ENCODE results near the gene WDR48.

The WDR48 gene

GRCh38 chr3:39103324-39103693 is 51.5 kb downstream of the WDR48 start:
- no peak for DNase-seq

GRCh38 chr3:39103791-39104552 is 52.2 kb downstream of the WDR48 start:
- DNase-seq, result no peak

DNA sequence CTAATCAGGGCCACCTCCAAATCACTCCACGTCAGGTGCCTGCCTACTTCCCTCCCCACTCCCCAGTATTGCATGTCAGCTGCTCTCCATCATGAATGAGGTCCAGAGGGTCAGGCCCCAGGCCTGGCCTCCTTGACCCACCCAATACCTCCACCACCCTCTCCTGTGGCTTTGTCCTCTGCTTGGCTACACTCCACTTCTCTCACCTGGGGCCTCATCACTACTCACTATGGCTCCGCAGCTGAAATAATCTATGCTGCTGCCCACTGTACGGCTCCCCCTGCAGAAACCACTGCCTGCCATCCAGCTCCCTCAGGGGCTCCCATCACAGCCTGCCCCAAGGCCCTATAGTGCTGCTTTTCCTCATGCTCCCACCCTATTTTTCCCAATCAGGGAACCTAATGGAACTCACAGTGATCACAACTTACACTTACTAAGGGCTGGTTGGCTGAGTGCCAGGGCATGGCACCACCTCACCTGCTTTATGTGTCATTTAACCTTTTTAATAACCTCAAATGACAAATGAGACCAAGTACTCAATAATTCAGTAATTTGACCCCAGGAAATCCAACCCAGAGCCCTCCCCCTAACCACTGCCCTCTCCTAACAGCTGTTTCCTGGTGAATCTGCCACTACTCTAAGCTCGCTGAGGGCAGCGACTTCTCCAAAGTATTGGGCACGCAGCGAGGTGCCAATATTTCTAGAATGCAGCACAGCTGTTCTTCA is 53.3 kb downstream of the WDR48 start:
- DNase-seq, result no peak

GRCh38 chr3:39105687-39106063 is 53.9 kb downstream of the WDR48 start:
- no peak for DNase-seq

DNA sequence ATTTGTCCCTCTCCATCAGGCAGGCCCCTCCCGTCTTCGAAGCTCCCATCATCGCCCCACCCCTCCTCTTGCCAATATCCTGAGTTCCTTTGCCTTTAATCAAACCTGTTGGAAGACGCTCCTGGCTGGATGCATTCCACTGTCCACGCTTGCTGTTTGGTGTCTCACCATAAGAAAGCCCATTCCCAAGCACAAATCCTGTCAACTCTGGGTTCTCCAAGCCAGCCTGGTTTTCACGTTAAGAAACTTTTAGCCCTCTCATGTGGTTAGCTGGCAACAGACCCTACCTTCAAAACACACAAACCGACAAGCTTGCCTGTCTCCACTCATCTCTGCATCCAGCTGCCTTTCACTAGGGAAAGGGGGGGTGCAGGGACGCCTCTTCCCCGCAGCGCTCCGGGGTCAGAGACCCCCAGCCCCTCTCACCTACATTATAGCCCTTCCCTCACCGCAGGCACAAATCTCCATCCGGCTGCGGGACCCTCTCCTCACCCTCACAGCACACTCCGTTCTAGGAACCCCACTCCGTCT is 54.5 kb downstream of the WDR48 start:
- no peak for DNase-seq

- peak; percentile 14 for DNase-seq
Measured at GRCh38 chr3:39106851-39107387, 55.1 kb downstream of the WDR48 start.

DNA sequence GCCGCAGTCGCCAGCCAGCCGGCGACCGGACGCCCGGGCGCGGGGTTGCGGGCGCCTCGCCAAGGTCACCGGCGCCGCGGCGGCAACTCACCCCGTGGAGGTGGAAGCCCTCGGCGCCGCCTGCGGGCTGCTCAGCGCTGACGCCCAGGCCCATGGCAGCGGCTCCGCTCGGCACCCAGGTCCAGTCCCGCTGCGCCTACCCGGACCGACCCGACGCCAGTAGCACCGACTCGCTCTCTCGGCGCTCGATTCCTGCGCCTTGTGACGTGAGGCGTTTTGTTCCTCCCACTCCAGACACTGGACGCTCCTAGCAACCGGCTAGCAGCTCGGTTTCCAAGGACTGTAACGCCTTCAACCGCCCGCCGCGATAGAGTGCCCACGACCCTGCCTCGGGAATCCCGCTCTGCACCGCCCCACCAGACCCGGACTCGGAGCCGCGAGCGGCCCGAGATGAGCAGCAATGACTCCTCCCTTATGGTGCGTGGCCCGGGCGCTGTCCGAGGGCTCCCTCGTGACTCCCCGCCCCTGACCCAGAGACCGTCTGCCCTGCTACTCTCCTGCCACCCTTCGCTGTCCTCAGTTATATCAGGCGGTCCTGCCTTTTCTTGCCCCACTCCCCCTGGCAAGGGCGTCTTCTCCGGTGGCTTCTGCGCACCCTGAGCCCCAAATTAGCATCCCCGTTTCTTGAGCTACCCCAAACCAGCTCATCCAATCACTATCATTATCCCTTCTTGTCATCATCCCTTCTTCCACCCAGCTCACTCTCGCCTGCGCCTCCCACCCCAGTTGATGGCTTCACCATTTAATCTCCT is 55.8 kb downstream of the WDR48 start, which contains the start of the genes GORASP1 and TTC21A:
Gene GORASP1, minus strand, starts transcription at position 240 of the 812 bp plus-strand sequence. Its CDS starts 86 bp downstream, at position 154.
Gene TTC21A, plus strand, starts transcription at position 293 of the 812 bp plus-strand sequence. Its CDS starts 158 bp downstream, at position 451.
- DNase-seq, result peak; percentile 61

GRCh38 chr3:39108200-39108710 is 56.4 kb downstream of the WDR48 start:
- DNase-seq, result no peak

- DNase-seq, result no peak
Measured at GRCh38 chr3:39109086-39109485, 57.3 kb downstream of the WDR48 start.

GRCh38 chr3:39110041-39110639 is 58.3 kb downstream of the WDR48 start:
- no peak for DNase-seq

DNA sequence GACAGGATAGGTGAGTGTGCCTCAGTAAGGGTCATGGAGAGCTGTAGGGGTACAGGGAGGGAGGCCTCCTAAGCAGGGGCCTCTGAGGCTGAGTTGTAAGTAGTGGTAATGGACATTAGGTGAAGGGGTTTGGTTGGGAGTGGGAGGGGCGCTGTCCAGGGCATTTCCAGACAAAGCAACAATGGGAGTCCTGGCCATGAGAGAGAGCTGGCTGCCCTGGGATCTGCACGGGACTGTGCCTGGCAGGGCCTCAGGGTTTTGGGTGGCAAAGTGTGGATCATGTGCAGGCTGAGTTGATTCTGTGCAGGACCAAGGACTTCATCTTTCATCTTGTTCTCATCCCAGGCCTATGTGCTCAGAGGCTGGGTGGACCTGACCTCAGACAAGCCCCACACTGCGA is 60.3 kb downstream of the WDR48 start:
- DNase-seq, result no peak

DNA sequence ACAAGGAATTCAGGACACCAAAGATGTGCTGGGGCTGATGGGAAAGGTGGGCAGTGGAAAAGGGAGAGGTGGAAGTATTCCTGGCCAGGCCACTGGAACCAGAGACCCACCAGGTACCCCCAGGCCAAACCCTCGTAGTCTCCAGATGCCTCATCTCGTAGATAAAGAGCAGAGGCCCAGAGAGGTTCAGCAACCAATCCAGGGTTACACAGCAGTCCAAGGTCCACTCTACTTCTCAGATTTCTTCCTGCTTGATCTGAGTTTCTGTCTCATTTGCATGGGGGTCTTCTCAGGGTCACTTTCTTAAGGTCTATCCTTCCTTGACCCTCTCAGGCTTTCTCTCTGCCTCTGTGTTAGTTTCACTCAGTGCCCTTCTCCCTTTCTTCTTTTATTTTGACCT is 60.7 kb downstream of the WDR48 start:
- DNase-seq, result no peak

- no peak for DNase-seq
Measured at GRCh38 chr3:39113291-39113690, 61.5 kb downstream of the WDR48 start.

DNA sequence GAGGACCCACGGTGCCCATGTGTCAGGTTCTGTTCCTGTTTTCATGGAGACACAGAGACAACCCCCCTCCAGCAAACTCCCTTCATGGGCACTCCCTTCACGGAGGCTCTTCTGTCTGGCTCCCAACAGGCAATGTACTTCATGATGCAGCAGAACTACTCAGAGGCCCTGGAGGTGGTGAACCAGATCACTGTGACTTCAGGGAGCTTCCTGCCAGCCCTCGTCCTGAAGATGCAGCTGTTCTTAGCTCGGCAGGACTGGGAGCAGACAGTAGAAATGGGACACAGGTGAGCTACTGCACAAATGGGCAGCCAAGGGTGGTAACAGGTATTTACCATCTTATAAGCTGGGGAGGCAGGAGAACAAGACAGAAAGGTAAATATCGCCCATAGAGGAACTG is 62.6 kb downstream of the WDR48 start:
- no peak for DNase-seq

DNA sequence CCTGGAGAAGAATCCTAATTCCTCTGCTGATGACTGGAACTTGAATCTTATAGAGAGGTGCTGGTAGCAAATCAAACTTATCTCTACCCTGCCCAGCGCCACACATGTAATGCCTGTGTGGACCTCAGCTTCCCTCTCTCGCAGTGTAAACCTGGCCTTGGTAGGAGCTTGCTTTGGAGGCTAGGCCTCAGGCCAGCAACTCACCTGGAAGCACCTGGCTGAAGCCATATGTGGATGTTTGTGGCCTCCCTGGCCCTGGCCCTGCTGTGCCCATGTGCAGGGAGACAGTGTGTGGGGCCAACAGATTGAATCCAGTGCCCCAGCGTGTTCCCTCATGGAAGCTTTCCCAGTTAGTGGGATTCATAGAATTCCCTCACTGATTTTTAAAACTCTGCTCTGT is 64.1 kb downstream of the WDR48 start:
- no peak for DNase-seq

- no peak for DNase-seq
Measured at GRCh38 chr3:39118079-39118478, 66.3 kb downstream of the WDR48 start.

DNA sequence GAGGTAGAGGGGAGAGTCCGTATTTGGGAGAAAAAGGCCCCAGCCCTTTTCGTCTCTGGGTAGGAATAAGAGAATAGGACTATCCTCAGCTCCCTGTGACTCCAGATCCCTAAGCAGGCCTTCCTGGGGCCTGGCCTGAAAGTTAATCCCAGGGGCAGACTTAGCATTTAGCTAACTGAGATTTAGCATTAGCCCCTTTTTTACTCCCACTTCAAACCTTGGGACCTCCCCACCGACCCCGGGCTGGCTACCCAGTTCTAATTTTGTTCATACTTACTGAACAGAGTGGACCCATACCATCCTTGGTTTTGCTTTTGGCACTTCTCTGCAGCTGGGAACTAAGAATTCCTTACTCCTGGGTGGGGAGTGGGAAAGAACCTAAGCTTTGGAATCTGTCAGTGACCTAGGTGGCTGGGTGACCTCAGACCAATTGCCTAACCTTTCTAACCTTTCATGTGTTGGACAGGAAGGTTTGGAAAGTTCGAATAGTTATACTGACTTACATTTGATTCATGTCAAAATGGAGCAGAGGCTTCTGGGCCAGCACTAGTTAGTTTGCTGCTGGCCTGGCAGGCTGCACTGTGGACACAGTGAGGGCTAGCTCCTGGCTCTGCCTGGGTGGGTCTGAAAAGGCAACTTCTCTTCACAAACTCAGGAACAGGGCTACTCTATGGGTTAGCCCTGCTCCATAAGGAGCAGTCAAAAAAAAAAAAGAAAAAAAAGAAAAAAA is 67.3 kb downstream of the WDR48 start:
- no peak for DNase-seq

GRCh38 chr3:39121621-39122020 is 69.8 kb downstream of the WDR48 start:
- no peak for DNase-seq

DNA sequence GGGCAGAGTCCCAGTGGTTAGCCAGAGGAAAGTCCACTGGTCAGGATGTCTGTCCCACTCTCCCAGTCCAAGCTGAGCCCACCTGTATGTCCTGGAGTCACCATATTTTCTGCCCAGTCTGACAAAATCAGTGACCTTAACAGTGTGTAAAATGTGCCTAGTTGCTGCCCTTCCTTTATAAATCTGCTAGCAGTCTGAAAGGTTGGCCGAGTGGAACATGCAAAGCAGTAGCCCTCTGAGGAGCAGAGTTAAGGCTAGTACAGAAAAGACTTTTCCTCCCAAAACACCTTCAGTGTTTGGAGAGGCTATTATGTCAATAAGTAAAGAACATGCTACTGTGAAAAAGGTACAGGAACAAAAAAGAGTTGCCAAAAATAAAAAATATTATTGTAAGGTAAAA is 71.0 kb downstream of the WDR48 start:
- no peak for DNase-seq

- DNase-seq, result no peak
Measured at GRCh38 chr3:39124876-39125840, 73.3 kb downstream of the WDR48 start.

Measured in stimulated activated CD4-positive, alpha-beta T cell treated with anti-CD3 and anti-CD28 coated beads, Interleukin-12 subunit alpha, Interleukin-12 subunit beta, amount 100 ng/mL, for 4 hours (primary cell).